Measurements from ENCODE around the gene STX18. TPM values are rescaled to one million over a fixed set of nuclear protein-coding genes. Genes with fewer than 3 reads are reported as not detected.
A peak's percentile ranks its signal among the peaks of the same experiment; 100 is the strongest.
"Not testable (repeated sequence)": the region's sequence is repeated elsewhere in the genome, so short reads cannot be mapped to it uniquely, and the experiment has no call there.

STX18 gene
- total and polyA plus RNA-seq, 2 donors: 13.2 to 37.9 TPM

- not testable (repeated sequence) for H3K4me1 ChIP-seq (ENCODE audit: insufficient read depth); H3K36me3 ChIP-seq (ENCODE audit: insufficient read depth); H3K27ac ChIP-seq (ENCODE audit: low read depth); H3K4me3 ChIP-seq (ENCODE audit: low read depth, low read length); DNase-seq (ENCODE audit: extremely low spot score)
- 95% methylated on average over 4 of the region's 4 CpGs for WGBS
Measured at GRCh38 chr4:4569861-4570260, 28.0 kb upstream of the STX18 start.

- WGBS: 96% methylated on average over 3 of the region's 3 CpGs
- no peak for DNase-seq (ENCODE audit: extremely low spot score)
- no peak overlapping the region for H3K27ac ChIP-seq (ENCODE audit: low read depth)
- no peaks in the 10 kb centered on the region for H3K36me3 ChIP-seq (ENCODE audit: insufficient read depth)
- H3K4me3 ChIP-seq (ENCODE audit: low read depth, low read length): no peak overlapping the region
- no peaks in the 10 kb centered on the region for H3K4me1 ChIP-seq (ENCODE audit: insufficient read depth)
Measured at GRCh38 chr4:4568806-4569427, 27.1 kb upstream of the STX18 start.

- H3K36me3 ChIP-seq (ENCODE audit: insufficient read depth); H3K27ac ChIP-seq (ENCODE audit: low read depth); H3K4me3 ChIP-seq (ENCODE audit: low read depth, low read length); DNase-seq (ENCODE audit: extremely low spot score); H3K4me1 ChIP-seq (ENCODE audit: insufficient read depth): not testable (repeated sequence)
Measured at GRCh38 chr4:4566359-4566758, 24.5 kb upstream of the STX18 start.

GRCh38 chr4:4564522-4564921 is 22.7 kb upstream of the STX18 start:
- Histone ChIP-seq H3K27ac (ENCODE audit: low read depth) (no peak overlapping the region), H3K4me1 (ENCODE audit: insufficient read depth) (no peaks in the 10 kb centered on the region), H3K36me3 (ENCODE audit: insufficient read depth) (no peaks in the 10 kb centered on the region), H3K4me3 (ENCODE audit: low read depth, low read length) (no peak overlapping the region)
- 67% methylated on average over 3 of the region's 3 CpGs for WGBS
- DNase-seq (ENCODE audit: extremely low spot score): no peak

- WGBS: 51% methylated on average over 5 of the region's 5 CpGs
Measured at GRCh38 chr4:4560642-4561041, 18.8 kb upstream of the STX18 start.

GRCh38 chr4:4560136-4560535 is 18.3 kb upstream of the STX18 start:
- DNase-seq (ENCODE audit: extremely low spot score): no peak
- no peak overlapping the region for H3K27ac ChIP-seq (ENCODE audit: low read depth)
- WGBS: 58% methylated on average over 3 of the region's 3 CpGs
- no peaks in the 10 kb centered on the region for H3K4me1 ChIP-seq (ENCODE audit: insufficient read depth)
- H3K4me3 ChIP-seq (ENCODE audit: low read depth, low read length): no peak overlapping the region
- no peaks in the 10 kb centered on the region for H3K36me3 ChIP-seq (ENCODE audit: insufficient read depth)

More at GRCh38 chr4:4560642-4561041, 18.8 kb upstream of the STX18 start:
- DNase-seq (ENCODE audit: extremely low spot score): no peak
- Histone ChIP-seq H3K27ac (ENCODE audit: low read depth) (no peak overlapping the region), H3K4me1 (ENCODE audit: insufficient read depth) (no peaks in the 10 kb centered on the region), H3K36me3 (ENCODE audit: insufficient read depth) (no peaks in the 10 kb centered on the region), H3K4me3 (ENCODE audit: low read depth, low read length) (no peak overlapping the region)

GRCh38 chr4:4559596-4559995 is 17.7 kb upstream of the STX18 start:
- Histone ChIP-seq H3K36me3 (ENCODE audit: insufficient read depth) (no peaks in the 10 kb centered on the region), H3K27ac (ENCODE audit: low read depth) (no peak overlapping the region), H3K4me1 (ENCODE audit: insufficient read depth) (no peaks in the 10 kb centered on the region), H3K4me3 (ENCODE audit: low read depth, low read length) (no peak overlapping the region)
- no peak for DNase-seq (ENCODE audit: extremely low spot score)
- 64% methylated on average over 6 of the region's 6 CpGs for WGBS

- H3K27ac ChIP-seq (ENCODE audit: low read depth): no peak overlapping the region
- H3K4me3 ChIP-seq (ENCODE audit: low read depth, low read length): no peak overlapping the region
- DNase-seq (ENCODE audit: extremely low spot score): no peak
- 64% methylated on average over 4 of the region's 4 CpGs for WGBS
- H3K36me3 ChIP-seq (ENCODE audit: insufficient read depth): no peaks in the 10 kb centered on the region
- no peaks in the 10 kb centered on the region for H3K4me1 ChIP-seq (ENCODE audit: insufficient read depth)
Measured at GRCh38 chr4:4558881-4559280, 17.0 kb upstream of the STX18 start.

GRCh38 chr4:4555916-4556315 is 14.1 kb upstream of the STX18 start:
- 62% methylated on average over 4 of the region's 4 CpGs for WGBS
- H3K36me3 ChIP-seq (ENCODE audit: insufficient read depth): no peaks in the 10 kb centered on the region
- no peak overlapping the region for H3K27ac ChIP-seq (ENCODE audit: low read depth)
- no peak for DNase-seq (ENCODE audit: extremely low spot score)
- H3K4me1 ChIP-seq (ENCODE audit: insufficient read depth): no peaks in the 10 kb centered on the region
- H3K4me3 ChIP-seq (ENCODE audit: low read depth, low read length): no peak overlapping the region

- Histone ChIP-seq H3K27ac (ENCODE audit: low read depth) (no peak overlapping the region), H3K36me3 (ENCODE audit: insufficient read depth) (no peaks in the 10 kb centered on the region), H3K4me3 (ENCODE audit: low read depth, low read length) (no peak overlapping the region), H3K4me1 (ENCODE audit: insufficient read depth) (no peaks in the 10 kb centered on the region)
- DNase-seq (ENCODE audit: extremely low spot score): no peak
- 96% methylated on average over 2 of the region's 2 CpGs for WGBS
Measured at GRCh38 chr4:4554234-4554633, 12.4 kb upstream of the STX18 start.

- DNase-seq (ENCODE audit: extremely low spot score); H3K4me3 ChIP-seq (ENCODE audit: low read depth, low read length); H3K36me3 ChIP-seq (ENCODE audit: insufficient read depth); H3K27ac ChIP-seq (ENCODE audit: low read depth); H3K4me1 ChIP-seq (ENCODE audit: insufficient read depth): not testable (repeated sequence)
- 95% methylated on average over 5 of the region's 5 CpGs for WGBS
Measured at GRCh38 chr4:4552042-4552441, 10.2 kb upstream of the STX18 start.

- not testable (repeated sequence) for H3K4me1 ChIP-seq (ENCODE audit: insufficient read depth); DNase-seq (ENCODE audit: extremely low spot score); H3K36me3 ChIP-seq (ENCODE audit: insufficient read depth); H3K27ac ChIP-seq (ENCODE audit: low read depth); H3K4me3 ChIP-seq (ENCODE audit: low read depth, low read length)
- 83% methylated on average over 4 of the region's 4 CpGs for WGBS
Measured at GRCh38 chr4:4550161-4550560, 8.3 kb upstream of the STX18 start.

- no peak overlapping the region for H3K4me3 ChIP-seq (ENCODE audit: low read depth, low read length)
- H3K27ac ChIP-seq (ENCODE audit: low read depth): no peak overlapping the region
- 94% methylated on average over 1 of the region's 1 CpG for WGBS
- no peaks in the 10 kb centered on the region for H3K36me3 ChIP-seq (ENCODE audit: insufficient read depth)
- DNase-seq (ENCODE audit: extremely low spot score): no peak
- H3K4me1 ChIP-seq (ENCODE audit: insufficient read depth): no peaks in the 10 kb centered on the region
Measured at GRCh38 chr4:4549534-4549933, 7.7 kb upstream of the STX18 start.

GRCh38 chr4:4542774-4543485 is 1.1 kb upstream of the STX18 start:
- 15% methylated on average over 12 of the region's 12 CpGs for WGBS
- Histone ChIP-seq H3K4me1 (ENCODE audit: insufficient read depth) (peaks cover 2% of the 10 kb centered on the region), H3K27ac (ENCODE audit: low read depth) (no peak overlapping the region), H3K36me3 (ENCODE audit: insufficient read depth) (no peaks in the 10 kb centered on the region), H3K4me3 (ENCODE audit: low read depth, low read length) (peak overlapping the region; percentile 94)
- no peak for DNase-seq (ENCODE audit: extremely low spot score)

Data from urinary bladder (tissue), 4 donors.